GM21515 (cell line): ENCODE data around the gene IL3.

ENCODE experiments used
- ATAC-seq: cut with Tn5 transposase; IDR thresholded peaks from one replicate; pipeline ENCODE4 v1.9.1; 2021; ENCODE audit not compliant: unreplicated experiment

Gene IL3

DNA sequence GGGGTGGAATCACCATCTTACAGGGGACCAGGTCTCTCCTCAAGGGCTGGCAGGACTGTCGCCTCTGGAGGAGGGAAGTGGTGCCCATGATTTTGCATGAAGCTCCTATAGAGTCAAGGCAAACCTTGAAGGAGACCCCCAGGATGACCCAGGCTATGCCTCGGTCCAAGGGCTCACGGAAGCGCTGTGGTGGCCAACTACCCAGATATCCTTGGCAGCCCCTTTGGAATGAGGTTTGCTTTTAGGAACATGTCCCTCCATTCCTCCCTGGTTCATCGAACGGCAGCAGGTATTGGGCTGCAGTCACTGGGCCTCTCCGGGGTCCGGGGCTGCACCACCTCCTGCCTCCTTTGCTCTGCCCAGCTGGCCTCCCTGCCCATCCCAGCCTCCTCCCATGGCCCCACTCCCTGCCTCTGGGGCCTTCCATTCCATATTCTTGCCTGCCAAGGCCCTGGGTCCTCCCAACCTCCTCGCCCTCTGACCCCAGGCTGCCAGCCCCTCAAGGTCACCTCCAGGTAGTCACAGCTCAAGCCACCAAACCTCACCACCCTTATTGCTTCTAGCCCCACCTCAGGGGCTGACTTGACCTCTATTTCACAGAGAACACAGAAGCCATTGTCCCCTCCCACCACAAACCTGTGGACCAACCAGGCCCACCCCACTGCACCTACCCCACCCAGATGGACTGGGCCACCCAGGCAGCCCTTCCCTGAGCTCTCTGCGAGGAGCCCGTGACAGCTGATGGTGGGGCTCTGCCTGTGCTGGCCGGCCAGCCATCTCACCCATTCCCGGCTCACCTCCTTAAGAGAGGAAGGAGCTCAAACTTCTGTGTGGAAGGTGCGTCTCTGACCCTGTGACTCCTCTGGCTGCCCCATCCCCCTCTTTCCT, 3.6 kb upstream of the IL3 start:
- ATAC-seq = no peak

DNA sequence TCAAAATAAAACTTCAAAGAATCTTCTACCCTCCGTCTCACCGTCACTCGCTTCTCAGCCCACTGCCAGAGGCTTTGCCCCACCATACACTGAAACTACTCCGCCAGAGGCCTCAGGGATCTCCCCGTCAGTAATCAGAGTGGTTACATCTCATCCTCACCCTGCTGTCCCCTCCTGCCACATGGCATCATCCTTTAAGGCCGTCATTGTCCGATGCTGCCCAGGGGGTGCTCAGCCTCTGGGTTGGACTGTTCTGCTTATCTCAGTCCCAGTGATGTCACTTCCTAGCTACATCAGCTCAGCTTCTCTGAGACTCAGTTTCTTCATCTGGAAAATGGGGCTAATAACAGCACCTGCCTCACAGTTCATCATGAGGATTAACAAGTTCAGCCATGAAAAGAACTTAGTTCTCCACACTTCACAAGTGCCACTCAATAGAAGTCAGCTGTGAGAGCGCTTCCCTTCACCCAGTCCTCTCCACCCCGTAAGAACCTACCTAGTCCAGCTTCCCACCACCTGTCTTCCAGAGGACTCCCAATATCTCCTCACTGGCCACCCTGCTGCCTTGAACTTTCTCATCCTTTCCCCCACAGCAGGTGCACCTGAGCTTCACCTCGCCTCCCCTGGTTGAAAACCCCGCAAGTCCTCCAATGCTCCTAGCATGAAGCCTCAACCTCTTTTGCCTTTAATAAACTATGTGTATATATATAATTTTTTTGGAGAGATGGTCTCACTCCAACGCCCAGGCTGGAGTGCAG, 2.8 kb upstream of the IL3 start:
- ATAC-seq = no peak

DNA sequence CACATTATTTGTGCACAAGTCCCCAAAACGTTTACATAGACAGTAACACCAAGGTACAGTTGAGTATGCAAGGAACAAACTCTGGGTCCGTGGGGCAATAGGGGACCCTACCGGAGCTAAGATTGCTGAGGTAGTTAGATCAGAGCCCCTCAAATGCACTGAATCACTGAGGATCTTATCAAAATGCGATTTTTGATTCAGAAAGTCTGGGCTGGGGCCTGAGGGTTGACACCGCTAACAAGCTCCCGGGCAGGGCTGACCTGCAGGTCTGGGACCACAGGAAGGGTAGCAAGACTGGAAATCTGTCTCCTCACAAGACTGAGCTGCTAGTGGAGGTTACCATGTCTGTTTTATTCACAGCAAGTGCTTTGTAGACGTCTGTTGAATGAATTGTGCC, 1.8 kb upstream of the IL3 start:
- no peak for ATAC-seq

DNA sequence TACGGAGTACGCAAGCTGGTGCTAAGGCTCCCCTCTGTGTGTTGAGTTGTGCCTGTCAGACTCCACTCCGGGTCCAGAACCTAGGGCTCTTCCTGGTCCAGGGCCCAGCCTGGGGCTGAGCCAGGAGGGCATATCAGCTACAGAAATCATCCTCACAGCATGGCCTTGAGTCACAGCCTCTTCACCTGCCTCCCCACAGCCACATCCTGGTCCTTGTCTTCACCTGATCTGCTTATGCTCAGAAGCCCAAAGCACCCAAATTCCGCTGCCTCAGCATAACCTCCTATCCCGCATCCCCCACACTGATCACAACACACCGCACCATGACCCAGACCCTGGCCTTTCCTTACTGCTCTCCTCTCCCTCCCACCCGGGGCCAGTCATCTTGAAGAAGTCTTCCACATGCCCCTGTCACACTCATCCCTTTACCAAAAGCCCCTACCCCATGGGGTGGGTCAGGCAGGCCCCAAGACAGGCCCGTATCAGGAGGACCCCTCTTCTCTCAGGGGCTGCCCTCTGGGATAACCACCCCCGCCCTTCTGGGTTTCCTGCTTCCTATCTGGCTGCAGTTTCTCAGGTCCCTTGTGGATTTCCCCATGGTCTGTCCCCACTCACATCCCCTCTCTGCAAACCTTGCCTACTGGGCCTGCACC, 1.3 kb upstream of the IL3 start:
- ATAC-seq = no peak

DNA sequence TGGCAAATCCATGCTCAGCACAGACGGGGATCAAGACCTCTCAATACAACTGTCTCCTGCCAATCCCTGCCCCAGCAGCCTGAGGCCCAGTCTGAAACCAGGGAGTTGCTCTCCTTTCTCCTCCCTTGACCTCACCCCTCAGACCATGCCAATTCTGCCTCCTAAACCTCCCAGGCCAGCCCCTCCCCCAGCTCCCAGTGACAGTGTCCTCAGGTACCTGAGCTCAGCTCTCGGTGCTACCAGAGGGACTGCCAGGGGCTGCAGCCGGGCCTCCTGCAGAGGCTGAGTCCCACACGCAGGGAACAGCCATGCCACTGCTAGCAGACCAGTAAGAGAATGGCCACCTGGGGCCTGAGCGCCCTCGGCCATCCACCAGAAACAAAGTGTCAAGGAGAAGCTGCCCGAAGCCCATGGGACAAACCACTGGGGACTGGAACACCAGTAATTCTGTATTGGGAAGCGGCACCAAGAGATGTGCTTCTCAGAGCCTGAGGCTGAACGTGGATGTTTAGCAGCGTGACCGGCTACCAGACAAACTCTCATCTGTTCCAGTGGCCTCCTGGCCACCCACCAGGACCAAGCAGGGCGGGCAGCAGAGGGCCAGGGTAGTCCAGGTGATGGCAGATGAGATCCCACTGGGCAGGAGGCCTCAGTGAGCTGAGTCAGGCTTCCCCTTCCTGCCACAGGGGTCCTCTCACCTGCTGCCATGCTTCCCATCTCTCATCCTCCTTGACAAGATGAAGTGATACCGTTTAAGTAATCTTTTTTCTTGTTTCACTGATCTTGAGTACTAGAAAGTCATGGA, 557 bp upstream of the IL3 start:
- ATAC-seq = no peak

DNA sequence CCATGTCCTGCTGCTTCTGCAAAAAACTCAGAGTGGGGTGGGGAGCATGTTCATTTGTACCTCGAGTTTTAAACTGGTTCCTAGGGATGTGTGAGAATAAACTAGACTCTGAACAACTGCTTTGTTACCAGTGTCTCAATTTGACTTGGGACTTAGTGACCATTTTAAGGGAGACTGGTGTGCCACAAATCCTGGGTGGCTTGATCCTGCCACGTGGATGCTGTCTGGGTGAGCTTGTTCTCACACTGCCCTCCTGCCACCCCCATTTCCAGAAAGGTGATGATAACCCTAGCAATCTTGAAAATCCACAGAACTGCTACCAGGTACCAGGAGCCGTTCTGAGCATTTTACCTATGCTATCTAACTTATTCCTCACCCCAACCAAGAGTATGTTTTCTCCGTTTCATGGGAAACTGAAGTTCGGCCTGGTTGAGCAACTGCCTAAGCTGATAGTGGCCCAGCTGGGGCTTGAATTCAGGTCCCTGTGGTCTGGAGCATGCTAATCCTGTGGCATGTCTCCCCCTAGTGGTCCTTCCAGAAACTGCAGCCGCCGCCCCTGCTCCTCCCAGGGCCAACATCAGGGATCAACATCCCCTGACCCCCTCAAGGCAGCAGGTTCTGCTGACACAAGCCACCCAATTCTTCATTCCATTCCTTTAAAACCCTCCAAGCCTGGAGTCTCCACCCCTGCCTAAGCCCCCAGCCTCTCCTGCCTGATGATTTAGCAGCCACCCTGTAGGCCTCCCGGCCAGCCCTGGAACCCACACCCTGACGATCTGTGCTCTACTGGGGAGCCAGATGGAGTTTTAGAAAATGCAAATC, 2.8 kb downstream of the IL3 start:
- no peak for ATAC-seq

DNA sequence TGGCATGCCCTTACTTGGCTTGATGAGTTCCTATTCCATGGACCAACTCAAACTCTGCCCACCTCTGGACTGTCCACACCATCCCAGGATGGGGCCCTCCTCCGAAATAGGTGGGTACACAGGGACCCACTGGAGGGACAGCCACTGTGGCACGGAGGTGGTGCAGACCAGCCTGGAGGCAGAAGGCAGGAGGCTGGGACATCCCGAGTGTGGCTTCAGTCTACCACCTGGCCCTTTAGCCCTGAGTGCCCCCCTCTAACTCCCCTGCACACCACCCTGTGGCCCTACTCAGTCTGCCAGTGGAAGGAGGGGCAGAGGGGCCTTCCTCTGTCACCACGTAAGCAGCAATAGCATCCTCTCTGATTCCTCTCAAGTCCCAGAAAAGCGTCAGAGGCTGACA, 3.7 kb downstream of the IL3 start:
- no peak for ATAC-seq

DNA sequence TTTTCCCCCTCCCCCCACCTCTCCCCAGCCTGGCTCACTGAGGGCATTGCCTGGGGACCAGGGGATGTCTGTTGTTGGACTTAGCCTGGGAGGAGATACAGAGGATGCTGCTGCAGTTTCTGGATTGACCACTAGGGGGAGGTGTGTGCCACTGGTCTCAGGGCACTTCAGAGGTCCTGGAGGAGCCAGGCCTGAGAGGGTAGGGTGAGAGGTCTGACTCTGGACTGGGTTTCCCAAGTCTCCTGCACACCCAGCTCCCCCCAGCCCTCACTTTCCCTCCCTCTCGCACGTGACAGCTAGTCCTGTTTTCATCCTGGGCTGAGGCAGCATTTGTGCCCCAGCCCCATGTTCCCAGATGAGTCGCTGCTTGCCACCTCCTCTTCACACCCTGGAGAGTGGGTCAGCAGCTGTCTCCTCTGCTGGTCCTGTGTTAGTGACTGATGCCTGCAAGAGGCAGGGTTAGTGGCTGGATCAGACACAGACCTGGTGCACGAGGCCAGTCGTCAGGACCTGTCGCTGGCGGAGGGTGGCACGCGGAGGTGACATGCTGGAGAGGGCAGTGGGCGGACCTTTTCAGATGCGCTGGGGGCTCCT, 4.4 kb downstream of the IL3 start:
- ATAC-seq = peak; percentile 71

DNA sequence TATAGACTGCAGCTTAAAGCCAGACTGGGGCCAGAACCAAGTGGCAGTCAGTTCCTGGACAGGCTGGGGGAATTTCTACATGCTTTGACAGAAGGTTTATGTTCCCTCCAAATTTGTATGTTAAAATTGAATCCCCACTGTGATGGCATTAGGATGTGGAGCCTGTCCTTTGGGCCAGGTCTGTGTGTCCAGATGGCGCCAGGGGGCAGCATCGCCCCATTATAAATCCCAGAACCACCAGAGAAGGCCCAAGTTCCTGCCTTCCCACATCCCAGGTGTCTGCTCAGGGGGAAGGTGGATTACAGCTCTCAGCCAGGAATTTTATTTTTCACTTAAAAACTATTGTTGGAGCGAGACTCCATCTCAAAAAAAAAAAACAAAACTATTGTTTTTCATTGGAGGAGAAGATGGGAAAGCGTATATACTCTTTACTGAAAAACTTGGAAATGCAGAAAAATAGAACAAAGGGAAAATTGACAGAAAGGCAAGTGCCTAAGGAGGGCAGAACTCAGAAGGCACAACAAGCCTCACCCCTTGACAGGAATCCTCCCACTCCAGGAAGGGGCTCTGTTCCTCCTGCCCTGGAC, 5.0 kb downstream of the IL3 start:
- ATAC-seq = no peak

DNA sequence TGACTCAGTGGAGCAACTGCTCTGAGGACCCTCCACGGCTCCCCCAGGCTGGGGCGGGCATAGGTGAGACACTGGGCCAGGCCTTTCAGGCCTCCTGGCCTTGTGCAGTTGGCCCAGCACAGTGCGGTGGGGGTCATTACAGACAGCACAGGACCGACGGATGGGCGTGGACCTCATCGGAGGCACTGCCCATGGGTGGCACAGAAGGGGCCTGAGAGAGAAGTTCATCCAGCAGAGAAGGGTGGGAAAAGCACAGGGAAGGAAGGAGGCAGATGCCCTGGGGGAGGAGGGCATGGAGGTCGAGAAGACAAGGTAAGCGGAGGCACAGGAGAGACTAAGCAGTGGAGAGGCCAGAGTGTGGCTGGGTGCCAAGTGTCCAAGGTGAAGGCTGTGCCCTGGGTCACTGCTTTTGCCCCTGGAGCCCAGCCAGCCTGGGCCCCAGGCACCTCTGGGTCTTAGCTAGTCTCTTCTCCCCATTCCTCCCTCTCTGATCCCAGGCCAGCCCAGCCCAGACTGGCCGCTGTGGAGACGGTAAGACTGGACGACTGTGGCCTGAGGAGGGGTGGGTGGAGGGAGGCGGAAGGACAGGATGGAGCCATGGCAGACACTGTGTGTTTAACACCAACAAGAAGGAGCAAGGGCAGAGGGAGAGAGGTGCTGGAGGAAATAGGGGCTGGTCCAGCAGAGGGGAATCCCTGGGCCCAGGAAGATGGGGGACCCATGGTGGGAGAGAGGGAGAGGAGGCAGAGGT, 5.7 kb downstream of the IL3 start:
- no peak for ATAC-seq

DNA sequence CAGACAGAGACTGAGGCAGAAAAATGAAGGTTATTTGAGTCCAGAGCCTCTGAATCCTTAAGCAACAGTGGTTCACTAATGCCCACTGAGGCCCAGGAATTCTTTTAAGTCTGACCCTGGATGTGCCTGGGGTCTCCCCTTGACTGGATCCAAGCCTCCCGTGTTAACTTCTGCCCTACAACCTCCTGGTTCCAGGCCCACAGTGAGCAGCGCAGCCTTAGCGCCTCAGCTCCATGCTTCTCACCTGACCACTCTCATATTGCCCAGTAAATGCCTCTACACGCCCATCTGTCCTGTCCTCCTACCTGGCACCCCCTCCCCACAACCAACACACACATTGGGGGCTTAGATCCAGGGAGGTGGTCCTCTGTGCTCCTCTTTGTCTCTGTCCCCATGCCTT, 6.4 kb downstream of the IL3 start:
- no peak for ATAC-seq

DNA sequence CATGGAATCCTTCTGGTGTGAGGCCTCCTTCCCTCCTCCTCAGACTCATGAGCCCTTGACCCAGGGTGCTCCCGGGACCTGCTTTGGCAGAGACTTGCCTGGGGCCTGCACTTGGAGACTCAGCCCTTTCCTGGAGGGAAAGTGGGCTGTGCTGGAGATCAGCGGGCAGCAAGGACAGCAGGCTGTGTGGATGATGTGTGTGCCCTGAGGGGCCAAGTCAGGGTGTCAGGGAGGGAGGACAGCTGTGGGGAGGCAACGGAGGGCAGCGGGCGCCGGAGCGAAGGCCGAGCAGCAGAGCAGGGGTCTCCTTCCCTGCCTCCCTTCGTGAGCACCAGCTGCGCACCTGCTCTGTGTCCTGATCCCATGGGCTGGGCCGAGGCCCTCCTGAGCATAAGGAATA, 7.0 kb downstream of the IL3 start:
- no peak for ATAC-seq

DNA sequence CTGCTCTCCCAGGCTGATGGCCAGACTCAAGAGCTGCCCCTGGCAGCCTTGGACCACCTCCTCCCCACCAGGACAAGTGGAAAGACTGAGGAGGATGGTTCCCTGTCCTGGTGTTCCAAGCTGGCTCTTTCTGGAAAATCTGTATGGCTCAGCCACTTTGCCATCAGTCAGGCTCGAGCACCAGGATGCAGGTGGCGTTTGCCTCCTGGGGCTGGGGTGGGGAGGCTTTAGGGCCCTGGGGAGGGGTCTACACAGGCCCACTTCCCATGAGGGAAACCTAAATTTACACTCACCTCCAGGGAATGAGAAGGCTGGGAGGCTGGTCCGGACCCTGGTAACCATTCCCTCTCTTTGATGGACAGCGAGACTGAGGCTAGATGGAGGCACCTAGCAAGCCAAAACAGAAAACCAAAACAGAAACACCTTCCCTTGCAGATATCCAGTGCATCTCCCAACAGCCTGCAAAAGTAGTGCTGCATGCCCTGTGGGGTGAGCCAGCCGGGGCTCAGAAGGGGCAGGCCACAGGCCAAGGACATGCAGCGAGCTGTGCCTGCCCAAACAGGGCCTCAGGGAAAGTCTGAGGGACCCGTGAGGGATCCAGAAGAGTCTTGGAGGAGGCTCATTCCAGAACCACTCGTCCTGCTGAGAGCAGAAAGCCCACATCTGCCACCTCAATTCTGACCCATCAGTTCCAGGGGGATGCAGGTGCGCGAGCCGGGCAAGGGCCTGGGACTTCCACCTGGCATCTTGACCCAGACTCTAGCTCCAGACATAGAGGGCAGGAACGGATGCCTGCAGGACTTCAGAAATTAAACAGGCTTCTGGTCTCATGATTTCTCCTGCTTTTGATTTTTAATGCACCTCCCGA, 7.7 kb downstream of the IL3 start:
- ATAC-seq = no peak

DNA sequence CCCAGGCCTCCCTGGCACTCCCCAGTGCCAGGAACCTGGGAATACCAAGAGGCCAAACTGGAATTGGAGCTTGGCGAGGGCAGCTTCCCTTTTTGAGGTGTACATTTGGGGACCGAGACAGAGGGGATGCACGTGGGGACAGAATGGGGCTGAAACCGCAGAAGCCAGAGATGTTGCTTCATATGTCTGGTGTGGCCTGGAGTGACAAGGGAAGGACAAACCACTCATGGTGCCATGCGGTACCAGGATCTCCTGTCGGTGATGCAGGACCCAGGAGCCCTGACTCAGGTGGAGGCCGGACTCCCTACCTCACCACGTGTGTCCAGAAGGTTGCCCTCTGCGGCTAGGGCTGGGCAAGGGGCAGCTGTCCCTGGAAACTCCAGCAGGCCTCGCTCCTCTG, 9.1 kb downstream of the IL3 start:
- no peak for ATAC-seq

DNA sequence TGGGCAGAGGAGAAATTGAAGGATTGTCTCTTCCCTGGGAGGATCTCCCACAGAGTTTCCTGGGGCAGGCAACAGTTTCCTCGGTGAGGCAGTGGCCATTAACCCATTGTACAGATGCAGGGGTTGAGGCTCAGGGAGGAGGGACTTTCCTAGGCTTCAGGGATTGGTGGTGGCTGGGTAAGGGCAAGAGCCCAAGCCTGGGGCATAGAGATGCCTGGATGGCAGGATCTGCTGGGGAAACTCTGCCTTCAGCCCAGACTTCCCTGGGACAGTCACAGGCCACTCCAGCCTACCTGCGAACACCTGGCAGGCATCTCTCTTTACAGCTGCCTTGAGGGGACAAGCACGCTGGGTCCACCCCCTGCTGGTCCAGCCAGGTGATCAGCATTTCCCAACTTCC, 9.5 kb downstream of the IL3 start:
- no peak for ATAC-seq

DNA sequence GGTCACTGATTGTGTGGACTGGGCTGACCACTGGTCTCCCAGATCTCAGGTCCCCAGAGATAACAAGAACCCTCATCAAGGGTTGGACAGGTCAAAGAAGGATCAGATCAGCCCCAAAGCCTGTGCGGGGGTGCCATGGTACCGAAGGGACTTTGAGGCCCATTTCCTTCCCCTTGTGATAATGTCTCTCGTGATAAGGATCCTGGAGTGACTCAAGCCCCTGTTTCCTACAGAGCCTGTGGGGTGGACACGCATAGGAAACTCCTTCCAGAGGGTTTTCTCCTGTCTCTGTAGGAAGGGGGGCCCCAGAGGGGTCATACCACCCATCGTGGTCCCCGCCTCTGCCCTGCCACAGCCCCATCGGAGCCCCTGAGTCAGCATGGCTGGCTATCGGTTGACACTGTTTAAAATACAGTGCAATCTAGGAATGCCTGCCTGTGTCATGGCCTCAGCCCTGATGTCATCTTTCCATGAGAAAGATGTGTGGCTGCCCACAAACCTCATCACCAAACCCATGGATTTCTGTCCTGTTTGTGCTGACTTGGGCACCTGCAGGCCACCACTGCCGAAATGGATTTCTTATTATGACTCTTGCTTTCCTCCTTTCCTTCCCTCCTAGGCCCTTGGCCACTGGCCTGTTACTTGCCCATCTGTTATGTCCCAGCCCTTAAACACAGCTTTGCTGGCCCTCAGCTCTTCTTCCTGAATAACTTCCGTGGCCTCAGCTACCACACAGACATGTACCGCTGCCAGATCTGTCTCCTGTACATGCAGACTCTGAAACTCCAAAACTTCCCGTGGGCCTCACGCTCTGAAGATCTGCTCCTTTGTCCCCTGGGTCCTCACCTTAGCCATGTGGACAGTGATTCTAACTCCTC, 10.2 kb downstream of the IL3 start:
- ATAC-seq = no peak

DNA sequence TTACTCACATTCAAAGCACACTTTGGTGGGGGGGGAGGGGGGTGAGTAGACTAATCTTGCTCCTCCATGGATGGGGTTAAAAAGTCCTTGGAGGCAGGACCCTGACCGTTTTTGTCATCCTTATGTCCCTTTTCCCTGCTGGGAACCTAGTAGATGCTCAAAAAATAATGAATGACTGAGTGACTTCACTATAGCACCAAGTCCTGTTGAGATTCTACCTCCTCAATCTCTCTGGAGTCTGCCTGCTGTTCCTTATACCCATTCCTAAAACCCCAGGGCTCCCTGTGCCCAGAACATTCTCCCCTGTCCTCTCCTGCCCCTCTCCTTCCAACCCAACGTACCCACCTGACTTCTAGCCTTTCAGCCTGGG, 10.9 kb downstream of the IL3 start:
- ATAC-seq = no peak
